HG03064 (cell line): ENCODE measurements around the gene GPRIN1.
"Not testable (repeated sequence)": the region's sequence is repeated elsewhere in the genome, so short reads cannot be mapped to it uniquely, and the experiment has no call there.

Experiments
- ATAC-seq: cut with Tn5 transposase; IDR thresholded peaks from one replicate; pipeline ENCODE4 v1.9.1; 2021; ENCODE audit warnings: low read depth; ENCODE audit not compliant: unreplicated experiment

The GPRIN1 gene

DNA sequence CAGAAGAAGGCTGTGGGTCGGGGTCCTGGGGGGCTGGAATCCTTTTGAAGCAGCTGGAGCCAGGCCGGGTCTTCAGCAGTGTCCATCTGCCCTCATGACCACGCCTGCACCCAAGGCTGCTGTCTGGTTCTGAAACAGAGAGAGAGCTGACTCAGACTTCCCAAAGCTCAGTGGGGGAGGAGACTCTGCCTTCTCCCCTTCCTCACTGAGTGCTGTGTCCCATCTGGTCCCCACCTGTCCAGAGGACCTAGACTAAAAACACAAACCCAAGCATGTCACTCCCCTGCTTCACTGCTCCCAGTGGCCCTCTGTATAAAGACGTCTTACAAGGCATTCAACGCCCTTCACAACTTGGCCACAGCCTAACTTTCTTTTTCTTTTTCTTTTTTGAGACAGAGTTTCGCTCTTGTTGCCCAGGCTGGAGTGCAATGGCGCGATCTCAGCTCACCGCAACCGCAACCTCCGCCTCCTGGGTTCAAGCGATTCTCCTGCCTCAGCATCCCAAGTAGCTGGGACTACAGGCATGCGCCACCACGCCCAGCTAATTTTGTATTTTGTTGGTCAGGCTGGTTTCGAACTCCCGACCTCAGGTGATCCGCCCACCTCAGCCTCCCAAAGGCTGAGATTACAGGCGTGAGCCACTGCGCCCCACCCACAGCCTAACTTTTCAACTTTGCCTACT, 10.1 kb downstream of the GPRIN1 start:
- ATAC-seq = not testable (repeated sequence)

DNA sequence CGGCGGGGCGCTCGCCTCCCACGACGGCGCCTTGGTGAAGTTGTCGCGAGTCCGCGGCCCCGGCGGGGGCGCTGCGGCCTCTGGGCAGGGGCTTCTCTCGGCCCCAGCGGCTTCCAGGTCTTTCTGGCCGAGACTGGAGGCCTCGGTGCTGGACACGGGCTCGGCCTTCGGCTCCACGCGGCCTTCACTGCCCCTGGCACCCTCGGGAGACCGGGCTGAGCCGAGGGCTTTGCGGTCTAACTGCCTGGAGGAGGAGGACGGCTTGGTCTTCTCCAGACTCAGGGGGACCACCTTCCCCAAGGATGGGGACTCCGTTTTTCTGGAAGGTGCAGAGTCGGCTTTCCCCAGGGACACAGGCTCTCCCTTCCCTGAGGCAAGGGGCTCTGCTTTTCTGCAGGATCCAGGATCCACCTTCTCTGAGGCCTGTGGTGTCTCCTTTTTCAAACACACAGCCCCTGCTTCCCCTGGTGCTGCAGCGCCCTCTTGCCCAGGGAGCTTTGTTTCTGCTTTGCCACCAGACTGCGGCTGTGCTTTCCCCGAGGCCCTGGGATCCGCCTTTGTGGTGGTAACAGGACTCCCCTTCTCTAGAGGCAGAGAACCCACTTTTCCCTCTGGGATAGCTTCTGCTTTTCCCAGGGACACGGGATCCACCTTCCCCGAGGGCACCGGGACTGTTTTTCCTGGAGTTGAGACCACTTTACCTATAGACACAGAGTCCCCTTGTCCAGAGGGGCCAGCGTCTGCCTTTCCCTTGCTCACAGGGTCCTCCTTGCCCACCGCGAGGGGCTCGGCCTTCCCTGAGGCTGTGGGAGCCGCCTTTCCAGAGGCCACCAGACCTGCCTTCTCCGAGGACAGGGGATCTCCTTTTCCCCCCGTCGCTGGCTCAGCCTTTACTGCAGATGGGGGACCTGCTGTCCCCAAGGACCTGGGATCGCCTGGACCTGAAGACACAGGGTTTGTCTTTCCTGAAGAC, 12.3 kb downstream of the GPRIN1 start:
- no peak for ATAC-seq

DNA sequence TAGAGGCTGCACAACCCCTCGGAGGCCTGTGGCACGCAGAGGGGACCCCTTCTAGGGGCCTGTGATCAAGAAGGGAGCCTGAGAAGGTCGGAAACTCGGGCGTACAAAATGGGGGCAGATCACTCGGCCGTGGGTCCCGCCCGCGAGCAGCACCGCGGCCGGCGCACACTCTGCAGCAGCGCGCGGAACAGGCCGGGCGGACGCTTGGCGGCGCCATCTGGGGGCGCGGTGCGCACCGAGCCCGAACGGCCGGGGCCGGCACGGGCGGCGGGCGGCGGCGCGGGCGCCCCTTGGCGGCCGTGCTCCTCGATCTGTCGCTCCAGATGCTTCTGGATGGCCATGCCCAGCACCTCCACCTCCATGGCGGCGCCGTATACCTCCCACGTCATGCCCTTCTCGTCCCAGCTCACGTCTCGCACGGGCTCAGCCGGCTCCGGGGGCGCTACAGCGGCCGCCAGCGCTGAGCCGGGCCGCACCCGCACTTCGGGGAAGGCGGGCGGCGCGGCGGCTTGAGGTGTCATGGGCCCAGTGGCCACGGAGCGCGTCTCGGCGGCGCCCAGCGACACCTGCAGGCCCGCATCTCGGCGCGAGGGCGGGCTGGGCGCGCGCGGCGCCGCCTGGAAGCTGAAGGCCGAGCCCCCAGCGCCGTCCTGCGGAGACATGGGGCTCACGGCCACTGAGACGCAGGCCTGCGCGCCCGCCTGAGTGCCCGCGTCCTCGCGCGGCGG, 13.1 kb downstream of the GPRIN1 start:
- ATAC-seq = peak; percentile 58

DNA sequence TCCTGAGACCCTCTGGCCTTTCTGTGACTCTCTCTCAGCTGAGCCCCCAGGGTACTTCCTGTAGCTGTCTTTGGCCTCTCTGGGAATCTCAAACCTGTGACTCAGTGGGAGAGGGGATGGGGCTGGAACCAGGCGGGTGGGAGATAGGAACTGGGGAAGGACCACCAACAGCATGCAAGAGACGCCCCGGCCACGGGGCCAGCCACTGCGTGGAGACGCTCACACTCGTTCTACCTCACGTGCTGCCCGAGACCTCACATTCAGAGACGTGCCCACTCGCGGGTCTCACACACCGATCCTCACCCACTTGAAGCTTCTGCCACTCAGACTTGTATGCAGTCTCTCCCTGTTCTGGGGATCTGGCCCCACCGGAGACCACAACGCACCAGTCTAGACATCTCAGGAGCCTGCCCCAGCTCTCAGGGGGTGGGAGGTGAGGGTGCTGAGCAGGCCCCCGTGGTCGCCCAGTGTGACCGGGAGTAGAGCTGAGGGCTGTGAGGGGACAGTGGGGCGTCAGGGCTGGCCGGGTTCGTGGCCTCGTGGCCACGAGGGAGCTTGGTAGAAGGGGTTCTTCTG, 13.8 kb downstream of the GPRIN1 start:
- ATAC-seq = no peak

DNA sequence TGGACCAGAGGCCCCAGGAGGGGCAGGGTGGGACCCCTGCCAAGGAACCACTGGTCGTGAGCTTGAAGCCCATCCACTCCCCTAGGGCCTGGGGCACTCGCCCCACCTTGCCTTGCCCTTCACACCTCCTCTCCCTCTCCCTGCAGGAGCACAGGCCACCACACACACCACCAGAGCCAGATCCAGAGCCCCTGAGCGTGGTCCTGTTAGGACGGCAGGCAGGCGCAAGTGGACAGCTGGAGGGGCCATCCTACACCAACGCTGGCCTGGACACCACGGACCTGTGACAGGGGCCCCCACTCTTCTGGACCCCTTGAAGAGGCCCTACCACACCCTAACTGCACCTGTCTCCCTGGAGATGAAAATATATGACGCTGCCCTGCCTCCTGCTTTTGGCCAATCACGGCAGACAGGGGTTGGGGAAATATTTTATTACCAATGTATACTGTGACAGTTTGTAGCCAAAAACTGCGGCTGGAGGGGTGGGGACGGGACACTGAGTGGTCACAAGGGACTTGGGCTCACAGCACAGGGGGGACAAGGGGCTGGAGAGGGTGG, 14.5 kb downstream of the GPRIN1 start:
- ATAC-seq = no peak

DNA sequence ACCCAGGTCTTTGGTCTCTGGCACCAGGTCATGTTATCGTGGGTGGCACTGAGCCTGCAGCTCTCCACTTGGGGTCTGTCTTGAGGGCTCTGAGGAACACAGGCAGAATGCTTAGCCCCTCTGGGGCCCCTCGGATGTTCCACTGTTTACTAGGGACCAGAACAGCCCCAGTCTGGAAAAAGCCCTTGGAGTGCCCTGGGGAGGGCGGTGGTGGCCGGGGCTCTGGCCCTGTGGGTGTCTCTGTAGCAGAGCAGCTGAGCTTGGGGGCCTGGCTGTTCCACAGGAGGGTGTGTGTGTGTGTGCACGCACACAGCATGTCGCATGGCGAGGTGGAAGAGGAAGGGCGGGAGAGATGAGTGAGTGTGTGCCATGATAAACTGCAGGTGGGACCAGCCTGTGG, 15.4 kb downstream of the GPRIN1 start:
- no peak for ATAC-seq

DNA sequence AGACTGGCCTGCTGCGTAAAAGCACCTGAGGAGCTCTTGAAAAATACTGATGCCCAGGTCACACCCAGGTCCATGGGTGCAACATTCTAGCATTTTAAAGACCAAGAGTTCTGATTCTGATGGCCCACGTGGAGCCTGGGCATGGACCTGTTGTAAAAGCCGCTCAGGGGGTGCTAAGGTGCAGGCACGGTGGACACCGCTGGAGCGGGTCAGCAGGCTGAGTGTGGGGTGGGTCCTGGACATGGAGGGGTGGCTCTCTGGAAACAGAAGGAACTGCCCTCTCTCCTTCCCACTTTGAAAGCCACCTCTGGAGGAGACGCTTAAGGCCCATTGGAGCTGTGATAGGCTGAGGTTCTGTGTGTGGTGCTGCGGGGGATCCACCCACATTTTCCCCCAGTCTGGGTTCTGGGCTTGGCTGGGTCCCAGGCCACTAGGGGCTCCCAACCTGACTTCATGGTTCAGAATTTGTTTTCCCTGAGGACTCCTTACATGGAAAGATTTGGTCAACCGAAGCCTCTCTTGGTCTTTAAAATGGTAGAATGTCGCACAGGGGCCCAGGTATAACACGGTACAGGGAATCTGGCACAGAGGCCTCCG, 16.6 kb downstream of the GPRIN1 start:
- ATAC-seq = no peak

DNA sequence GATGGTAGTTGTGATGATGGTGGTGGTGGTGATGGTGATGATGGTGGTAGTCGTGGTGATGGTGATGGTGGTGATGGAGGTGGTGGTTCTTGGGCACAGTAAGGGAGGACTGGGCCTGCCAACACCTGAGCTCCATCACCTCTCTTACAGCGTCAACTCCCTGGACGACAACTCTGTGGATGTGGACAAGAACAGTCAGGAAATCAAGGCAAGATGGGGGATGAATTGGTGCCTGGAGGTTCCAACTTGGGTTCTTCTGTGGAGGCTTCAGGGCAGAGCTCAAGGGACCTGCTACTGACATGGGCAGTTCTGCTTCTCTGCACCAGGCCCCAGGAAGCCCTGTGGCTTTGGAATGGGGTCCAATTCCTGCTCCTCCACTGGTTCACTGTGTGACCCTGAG, 17.4 kb downstream of the GPRIN1 start:
- ATAC-seq = no peak

DNA sequence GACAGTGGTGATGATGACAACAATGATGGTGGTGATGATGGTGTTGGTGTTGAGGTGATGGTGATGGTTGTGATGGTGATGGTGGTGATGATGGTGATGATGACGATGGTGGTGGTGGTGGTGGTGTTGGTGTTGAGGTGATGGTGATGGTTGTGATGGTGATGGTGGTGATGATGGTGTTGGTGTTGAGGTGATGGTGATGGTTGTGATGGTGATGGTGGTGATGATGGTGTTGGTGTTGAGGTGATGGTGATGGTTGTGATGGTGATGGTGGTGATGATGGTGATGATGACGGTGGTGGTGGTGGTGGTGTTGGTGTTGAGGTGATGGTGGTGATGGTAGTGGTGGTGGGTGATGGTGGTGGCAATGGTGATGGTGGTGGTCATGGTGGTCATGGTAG, 18.3 kb downstream of the GPRIN1 start:
- ATAC-seq = not testable (repeated sequence)

DNA sequence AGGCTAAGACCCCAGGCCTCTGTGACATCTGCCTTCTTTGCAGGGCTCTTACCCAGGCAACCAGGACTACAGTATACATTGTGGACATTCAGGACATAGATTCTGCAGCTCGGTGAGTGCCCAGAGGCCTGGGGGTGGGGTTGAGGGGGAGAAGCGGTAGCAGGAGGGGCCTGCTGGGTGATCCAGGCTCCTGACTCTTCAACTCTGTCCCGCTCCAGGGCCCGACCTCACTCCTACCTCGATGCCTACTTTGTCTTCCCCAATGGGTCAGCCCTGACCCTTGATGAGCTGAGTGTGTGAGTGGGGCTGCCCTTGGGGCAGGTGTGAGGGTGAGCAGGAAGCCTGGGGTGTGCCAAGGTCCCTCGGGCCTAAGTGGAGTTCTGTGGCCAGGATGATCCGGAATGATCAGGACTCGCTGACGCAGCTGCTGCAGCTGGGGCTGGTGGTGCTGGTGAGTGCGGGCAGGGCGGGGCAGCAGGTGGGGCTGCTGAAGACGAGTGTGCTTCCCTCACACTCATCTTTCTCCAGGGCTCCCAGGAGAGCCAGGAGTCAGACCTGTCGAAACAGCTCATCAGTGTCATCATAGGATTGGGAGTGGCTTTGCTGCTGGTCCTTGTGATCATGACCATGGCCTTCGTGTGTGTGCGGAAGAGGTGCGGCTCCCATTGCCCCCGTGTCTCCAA, 19.8 kb downstream of the GPRIN1 start:
- no peak for ATAC-seq

DNA sequence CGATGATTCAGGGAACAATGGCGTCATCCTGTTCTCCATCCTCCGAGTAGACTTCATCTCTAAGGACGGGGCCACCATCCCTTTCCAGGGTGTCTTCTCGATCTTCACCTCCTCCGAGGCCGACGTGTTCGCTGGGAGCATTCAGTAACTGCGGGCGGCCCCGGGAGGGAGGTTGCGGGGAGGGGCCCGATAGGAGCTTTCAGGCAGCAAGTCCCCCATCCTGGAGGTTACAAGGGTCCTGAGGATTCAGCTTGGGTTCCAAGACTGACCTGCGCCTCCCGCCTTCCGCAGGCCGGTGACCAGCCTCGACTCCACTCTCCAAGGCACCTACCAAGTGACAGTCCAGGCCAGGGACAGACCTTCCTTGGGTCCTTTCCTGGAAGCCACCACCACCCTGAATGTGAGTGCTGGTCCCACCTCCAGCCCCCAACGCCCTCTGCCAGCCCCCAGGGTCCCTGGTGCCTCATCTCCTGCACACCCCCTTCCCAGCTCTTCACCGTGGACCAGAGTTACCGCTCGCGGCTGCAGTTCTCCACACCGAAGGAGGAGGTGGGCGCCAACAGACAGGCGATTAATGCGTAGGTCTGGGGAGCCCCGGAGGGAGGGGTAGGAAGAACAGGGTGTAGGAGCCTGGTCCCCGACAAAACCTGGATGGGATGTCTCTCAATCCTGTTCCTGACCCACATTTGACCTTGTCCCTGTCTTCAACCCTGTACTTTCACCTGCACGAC, 20.8 kb downstream of the GPRIN1 start:
- no peak for ATAC-seq

DNA sequence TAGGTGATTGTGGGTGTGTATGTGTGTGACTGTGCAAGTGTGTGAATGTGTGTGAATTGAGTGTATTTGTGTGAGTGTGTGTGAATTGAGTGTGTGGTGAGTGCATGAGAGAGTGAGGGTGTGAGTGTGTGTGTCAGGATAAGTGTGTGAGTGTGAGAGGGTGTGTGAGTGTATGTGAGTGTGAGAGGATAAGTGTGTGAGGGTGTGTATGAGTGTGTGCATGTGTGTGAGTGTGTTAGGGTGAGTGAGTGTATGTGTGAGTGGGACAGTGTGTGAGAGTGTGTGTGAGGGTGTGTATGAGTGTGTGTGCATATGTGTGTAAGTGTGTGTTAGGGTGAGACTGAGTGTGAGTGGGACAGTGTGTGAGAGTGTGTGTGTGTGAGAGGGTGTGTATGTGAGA, 21.7 kb downstream of the GPRIN1 start:
- no peak for ATAC-seq

DNA sequence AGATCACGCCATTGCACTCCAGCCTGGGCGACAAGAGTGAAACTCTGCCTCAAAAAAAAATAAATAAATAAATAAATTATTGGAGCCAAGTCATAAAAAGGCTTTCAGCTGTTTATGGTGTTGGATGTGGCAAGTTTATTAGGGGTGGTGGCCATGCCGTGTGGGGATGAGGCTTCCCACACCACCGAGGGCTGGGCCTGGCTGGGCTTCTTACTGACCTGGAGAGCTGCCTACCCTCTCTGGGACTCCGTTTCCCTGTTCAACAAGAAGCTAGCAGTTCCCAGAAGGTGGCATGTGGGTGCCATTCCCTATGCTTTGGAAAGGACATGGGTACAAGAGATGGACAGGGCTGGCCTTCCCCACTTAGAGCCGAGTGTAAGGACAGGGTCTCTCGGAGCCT, 22.6 kb downstream of the GPRIN1 start:
- no peak for ATAC-seq

DNA sequence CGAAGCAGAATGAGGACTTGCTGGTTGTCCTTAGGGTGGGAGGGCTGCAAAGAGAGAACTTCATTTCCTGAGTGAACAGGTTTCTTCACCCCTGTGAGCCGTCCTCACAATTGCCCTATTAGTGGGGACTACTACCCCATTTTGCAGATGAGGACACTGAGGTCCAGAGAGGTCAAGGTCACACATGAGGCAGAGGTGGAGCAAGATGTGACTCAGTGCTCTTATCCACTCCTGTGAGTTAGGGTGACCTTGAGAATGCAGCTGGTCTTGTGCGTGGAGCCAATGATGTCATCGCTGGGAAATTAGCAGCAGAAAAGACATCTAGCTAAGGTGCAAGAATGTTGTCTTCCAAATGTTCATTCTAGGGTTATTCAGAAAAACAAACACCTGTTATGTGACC, 26.9 kb downstream of the GPRIN1 start:
- ATAC-seq = no peak

DNA sequence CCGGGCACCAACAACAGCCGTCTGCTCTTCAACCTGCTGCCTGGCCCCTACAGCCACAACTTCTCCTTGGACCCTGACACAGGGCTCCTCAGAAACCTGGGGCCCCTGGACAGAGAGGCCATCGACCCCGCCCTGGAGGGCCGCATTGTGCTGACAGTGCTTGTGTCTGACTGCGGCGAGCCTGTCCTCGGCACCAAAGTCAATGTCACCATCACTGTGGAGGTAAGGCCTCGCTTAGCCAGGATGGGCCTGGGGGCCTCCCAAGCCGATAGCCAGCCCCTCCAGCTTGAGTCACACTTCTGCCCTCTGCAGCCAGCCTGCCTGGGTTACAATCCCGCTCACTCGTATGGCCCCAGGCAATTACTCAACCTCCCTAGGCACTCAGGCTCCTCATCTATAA, 28.6 kb downstream of the GPRIN1 start:
- no peak for ATAC-seq

DNA sequence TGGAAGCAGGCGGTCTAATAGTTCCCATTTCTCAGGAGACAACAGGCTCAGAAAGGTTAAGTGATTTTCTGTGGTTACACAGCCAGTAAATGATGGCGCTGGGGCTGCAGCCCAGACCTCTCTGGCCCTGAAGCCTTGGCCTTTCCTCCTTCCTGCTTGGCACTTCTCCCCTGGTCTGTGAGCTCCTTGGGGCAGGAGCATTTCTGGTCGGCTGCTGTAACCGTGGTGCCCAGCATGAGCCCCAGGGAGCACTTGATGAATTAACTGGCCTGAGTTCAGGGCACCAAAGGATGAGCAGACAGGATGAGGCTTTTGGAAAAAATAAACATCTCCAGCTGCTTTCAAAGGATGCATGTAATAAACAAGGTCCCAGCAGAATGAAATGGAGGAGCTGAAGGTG, 30.6 kb downstream of the GPRIN1 start:
- ATAC-seq = no peak

DNA sequence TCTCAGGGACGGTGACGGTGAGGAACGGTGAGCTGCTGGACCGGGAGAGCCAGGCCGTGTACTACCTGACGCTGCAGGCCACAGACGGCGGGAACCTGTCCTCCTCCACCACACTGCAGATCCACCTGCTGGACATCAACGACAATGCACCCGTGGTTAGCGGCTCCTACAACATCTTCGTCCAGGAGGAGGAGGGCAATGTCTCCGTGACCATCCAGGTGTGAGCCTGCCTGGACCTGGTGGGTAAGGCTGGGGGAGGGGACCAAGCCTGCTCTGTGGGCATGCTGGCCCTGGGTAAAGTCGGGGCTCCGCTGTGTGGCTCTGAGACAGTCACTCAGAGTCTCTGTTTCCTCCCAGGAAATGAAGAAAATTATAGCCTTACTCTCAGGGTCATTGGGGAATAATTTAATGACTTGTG, 31.6 kb downstream of the GPRIN1 start:
- ATAC-seq = no peak

DNA sequence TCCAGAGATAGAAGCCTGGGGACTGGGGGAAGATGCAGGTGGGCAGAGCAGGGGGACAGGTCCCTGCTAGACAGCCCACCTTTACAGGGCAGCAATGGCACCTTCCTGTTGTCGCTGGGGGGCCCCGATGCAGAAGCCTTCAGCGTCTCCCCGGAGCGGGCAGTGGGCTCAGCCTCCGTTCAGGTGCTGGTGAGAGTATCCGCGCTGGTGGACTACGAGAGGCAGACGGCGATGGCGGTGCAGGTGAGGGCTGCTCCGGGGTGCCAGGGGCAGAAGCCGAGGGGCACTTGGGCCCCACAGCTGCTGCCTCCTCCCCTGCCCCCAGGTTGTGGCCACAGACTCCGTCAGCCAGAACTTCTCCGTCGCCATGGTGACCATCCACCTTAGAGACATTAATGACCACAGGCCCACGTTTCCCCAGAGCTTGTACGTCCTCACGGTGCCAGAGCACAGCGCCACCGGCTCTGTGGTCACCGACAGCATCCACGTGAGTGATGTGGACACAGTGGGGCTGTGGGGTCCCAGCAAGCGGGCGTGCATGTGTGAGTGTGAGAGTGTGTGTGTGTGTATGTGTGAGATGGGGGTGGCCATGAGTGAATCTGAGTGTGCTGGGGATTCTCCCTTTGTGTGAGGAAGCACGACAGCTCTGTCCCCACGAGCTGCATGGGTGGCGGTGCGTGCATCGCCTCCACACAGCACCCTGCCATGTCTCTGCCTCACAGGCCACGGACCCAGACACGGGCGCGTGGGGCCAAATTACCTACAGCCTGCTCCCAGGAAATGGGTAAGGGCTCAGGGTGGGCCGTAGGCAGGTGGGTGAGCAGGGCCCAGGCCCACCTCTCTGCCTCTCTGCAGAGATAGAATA, 32.4 kb downstream of the GPRIN1 start:
- no peak for ATAC-seq
